Measurements from ENCODE around the gene HIPK4.

DNA sequence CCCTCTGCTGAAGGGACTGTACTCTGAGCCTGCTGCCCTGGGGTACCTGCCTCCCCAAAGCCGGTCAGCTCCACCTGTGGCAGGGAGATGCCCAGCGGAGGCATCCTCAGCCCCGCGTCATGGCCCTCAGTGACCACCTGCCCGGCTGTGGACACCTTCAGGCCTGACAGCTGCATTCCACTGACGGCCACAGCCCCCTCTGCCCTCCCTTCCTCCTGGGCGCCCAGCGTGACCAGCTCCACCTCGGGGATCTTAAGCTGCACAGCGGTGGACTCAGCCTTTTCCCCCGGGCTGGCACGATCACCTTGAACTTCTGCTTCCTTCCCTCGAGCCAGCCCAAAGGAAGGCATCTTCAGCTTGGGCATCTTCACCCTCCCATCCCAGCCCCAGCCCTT lies 4.8 kb upstream of the HIPK4 start:
- TF ChIP-seq POLR2A (IDR thresholded peaks at IDR 0.05) (no peak), CTCF (IDR thresholded peaks at IDR 0.05) (no peak)
